DOHH2 (cell line): Measurements from ENCODE around the gene WRAP53.

Experiments used
- H3F3A ChIP-seq: fragments of 200-600 bp; sonication (generic), shearing (Covaris generic); 2 replicates; pipeline ENCODE4 v1.6.0; 2016; ENCODE audit warnings: antibody characterized with exemption, mild to moderate bottlenecking; ENCODE audit not compliant: control insufficient read depth, insufficient read depth
- H3K27ac ChIP-seq: fragments of 200-600 bp; sonication (generic); 2 replicates; pipeline ENCODE4 v1.5.1; 2014; ENCODE audit warnings: low read depth, mild to moderate bottlenecking, low read length, moderate library complexity
- H3K27me3 ChIP-seq: fragments of 200-600 bp; sonication (generic); 2 replicates; pipeline ENCODE4 v1.6.1; 2014; ENCODE audit warnings: mild to moderate bottlenecking, low read length, mixed read lengths; ENCODE audit not compliant: control insufficient read depth
- H3K36me3 ChIP-seq: fragments of 200-600 bp; sonication (generic); 2 replicates; pipeline ENCODE4 v1.6.1; 2014; ENCODE audit warnings: mild to moderate bottlenecking, low read length, moderate library complexity, mixed read lengths; ENCODE audit not compliant: control insufficient read depth
- H3K4me1 ChIP-seq: fragments of 200-600 bp; sonication (generic); 2 replicates; pipeline ENCODE4 v1.6.1; 2014; ENCODE audit warnings: mild to moderate bottlenecking, low read length, mixed read lengths; ENCODE audit not compliant: control insufficient read depth
- H3K4me2 ChIP-seq: fragments of 200-600 bp; sonication (generic); 2 replicates; pipeline ENCODE4 v1.6.0; 2014; ENCODE audit warnings: mild to moderate bottlenecking, low read length, moderate library complexity
- H3K4me3 ChIP-seq: fragments of 200-600 bp; sonication (generic); 2 replicates; pipeline ENCODE4 v1.5.1; 2014; ENCODE audit warnings: mild to moderate bottlenecking, low read length, mixed read lengths
- H3K79me2 ChIP-seq: fragments of 200-600 bp; sonication (generic); 2 replicates; pipeline ENCODE4 v1.6.1; 2014; ENCODE audit warnings: mild to moderate bottlenecking, low read length, mixed read lengths; ENCODE audit not compliant: control insufficient read depth
- H3K9me2 ChIP-seq: fragments of 200-600 bp; sonication (generic); replicated peaks from 2 replicates; pipeline ENCODE4 v1.6.1; 2014; ENCODE audit warnings: mild to moderate bottlenecking, low read length, mixed read lengths; ENCODE audit not compliant: control insufficient read depth
- H3K9me3 ChIP-seq: fragments of 200-600 bp; sonication (generic); 2 replicates; pipeline ENCODE4 v1.6.1; 2014; ENCODE audit warnings: antibody characterized with exemption, low read length, mixed read lengths; ENCODE audit not compliant: control insufficient read depth, insufficient read depth
- H4K20me1 ChIP-seq: fragments of 200-600 bp; sonication (generic); 2 replicates; pipeline ENCODE4 v1.6.0; 2014; ENCODE audit warnings: low read depth, mild to moderate bottlenecking, antibody characterized with exemption, low read length, moderate library complexity; ENCODE audit not compliant: control insufficient read depth, insufficient read depth
- EZH2phosphoT487 ChIP-seq: fragments of 200-600 bp; sonication (generic); IDR thresholded peaks from 2 replicates; pipeline ENCODE4 v1.6.1; 2017; ENCODE audit warnings: borderline replicate concordance, mild to moderate bottlenecking, antibody characterized with exemption, low read length, moderate library complexity, mixed read lengths
- TF ChIP-seq, protein P1 (sequence below): fragments of 200-600 bp; sonication (generic); IDR thresholded peaks from one replicate; pipeline ENCODE4 v1.5.1; 2014; ENCODE audit warnings: antibody characterized with exemption, mild to moderate bottlenecking, low read depth, low read length; ENCODE audit not compliant: poor library complexity, severe bottlenecking

WRAP53 gene

DNA sequence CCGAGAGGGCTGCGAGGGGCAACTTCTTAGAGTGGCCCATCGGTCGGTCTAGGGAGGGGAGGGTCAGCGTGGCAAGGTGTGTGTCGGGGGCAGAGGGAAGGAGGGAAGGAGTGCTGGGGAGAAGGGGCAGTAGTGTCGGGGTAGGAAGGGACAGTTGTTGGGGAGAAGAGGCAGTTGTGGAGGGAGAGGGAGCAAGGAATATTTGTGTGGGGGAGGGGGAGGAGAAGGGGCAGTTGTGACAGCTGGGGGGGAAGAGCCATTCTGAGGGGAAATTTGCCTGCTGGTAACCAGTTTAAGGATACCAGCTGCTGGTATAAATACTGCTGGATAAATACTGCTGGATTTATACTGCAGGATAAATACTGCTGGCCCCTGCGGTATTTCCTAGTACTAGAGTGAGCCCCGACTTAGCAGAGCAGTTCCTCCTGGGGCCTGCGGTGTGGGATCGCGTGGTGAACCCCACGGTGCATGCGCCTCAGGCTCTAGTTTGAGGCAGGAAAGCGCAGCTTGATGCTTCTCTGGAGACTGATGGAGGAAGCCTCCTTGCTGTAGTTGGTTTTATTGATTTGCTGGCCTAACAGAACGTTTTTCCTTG, 29.6 kb downstream of the WRAP53 start:
- no peak overlapping the region for H3K27ac ChIP-seq

DNA sequence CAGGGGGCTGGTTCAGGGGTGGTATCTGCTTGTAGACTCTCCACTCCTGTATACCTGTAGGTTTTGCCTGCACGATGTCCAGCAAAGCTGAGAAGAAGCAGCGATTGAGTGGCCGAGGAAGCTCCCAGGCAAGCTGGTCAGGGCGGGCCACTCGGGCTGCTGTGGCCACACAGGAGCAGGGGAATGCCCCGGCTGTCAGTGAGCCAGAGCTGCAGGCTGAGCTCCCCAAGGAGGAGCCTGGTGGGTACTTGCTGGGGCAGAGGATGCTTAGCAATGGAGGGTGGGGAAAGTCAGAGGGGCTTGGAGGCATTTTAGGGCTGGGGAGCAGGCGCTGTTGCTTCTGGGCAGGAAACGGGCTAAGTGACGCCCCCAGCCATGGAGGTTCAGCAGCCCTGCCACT, 31.4 kb downstream of the WRAP53 start:
- Histone ChIP-seq H3K36me3 (no peaks in the 10 kb centered on the region), H3K4me1 (peaks cover 11% of the 10 kb centered on the region), H3K27me3 (peaks cover 77% of the 10 kb centered on the region), H3K4me3 (no peak overlapping the region), H3K27ac (no peak overlapping the region), H3F3A (no peaks in the 10 kb centered on the region), H4K20me1 (no peaks in the 10 kb centered on the region), H3K79me2 (no peaks in the 10 kb centered on the region), H3K9me3 (no peaks in the 10 kb centered on the region), H3K4me2 (no peak overlapping the region), H3K9me2 (no peaks in the 10 kb centered on the region)
- TF ChIP-seq EZH2phosphoT487, result no peak
- TF ChIP-seq, protein P1, sequence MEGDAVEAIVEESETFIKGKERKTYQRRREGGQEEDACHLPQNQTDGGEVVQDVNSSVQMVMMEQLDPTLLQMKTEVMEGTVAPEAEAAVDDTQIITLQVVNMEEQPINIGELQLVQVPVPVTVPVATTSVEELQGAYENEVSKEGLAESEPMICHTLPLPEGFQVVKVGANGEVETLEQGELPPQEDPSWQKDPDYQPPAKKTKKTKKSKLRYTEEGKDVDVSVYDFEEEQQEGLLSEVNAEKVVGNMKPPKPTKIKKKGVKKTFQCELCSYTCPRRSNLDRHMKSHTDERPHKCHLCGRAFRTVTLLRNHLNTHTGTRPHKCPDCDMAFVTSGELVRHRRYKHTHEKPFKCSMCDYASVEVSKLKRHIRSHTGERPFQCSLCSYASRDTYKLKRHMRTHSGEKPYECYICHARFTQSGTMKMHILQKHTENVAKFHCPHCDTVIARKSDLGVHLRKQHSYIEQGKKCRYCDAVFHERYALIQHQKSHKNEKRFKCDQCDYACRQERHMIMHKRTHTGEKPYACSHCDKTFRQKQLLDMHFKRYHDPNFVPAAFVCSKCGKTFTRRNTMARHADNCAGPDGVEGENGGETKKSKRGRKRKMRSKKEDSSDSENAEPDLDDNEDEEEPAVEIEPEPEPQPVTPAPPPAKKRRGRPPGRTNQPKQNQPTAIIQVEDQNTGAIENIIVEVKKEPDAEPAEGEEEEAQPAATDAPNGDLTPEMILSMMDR, result no peak

More for the DNA sequence above, 29.6 kb downstream of the WRAP53 start:
- Histone ChIP-seq H3K4me1 (peaks cover 11% of the 10 kb centered on the region), H3K27me3 (peaks cover 82% of the 10 kb centered on the region), H3K4me3 (peak overlapping the region; percentile 66), H4K20me1 (no peaks in the 10 kb centered on the region), H3K9me2 (no peaks in the 10 kb centered on the region), H3F3A (0 out of 2 replicates have a peak, but pooled peaks cover under 1% of the 10 kb centered on the region), H3K36me3 (no peaks in the 10 kb centered on the region), H3K9me3 (no peaks in the 10 kb centered on the region), H3K4me2 (peak overlapping the region; percentile 75), H3K79me2 (no peaks in the 10 kb centered on the region)
- TF ChIP-seq, protein P1, result no peak
- TF ChIP-seq EZH2phosphoT487, result 0 out of 2 replicates have a peak, but pooled peaks have one; percentile 54

DNA sequence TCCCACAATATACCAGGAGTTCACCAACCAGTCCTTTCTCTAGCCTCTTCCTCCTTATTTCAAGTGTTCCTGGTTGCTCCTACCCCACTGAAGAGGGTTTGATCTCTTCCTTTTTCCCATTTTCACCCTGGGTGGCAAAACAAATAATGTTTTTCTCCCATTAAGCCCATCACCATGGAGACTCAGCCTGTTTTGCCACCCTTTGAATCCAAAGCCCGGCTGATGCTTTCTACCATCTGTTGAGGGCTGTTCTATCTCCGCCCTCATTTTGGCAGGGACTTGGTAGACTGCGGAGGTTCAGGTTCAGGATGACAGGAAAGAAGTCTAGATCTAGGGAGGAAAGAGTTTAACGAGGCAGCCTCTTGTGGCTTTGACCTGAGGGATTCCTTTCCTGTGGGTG, 31.8 kb downstream of the WRAP53 start:
- Histone ChIP-seq H3K27ac (no peak overlapping the region), H3F3A (no peaks in the 10 kb centered on the region), H3K36me3 (no peaks in the 10 kb centered on the region), H3K4me1 (peaks cover 11% of the 10 kb centered on the region), H4K20me1 (no peaks in the 10 kb centered on the region), H3K27me3 (peaks cover 72% of the 10 kb centered on the region), H3K79me2 (no peaks in the 10 kb centered on the region), H3K9me2 (no peaks in the 10 kb centered on the region), H3K4me2 (no peak overlapping the region), H3K4me3 (no peak overlapping the region), H3K9me3 (no peaks in the 10 kb centered on the region)
- TF ChIP-seq, protein P1, result no peak
- no peak for TF ChIP-seq EZH2phosphoT487

DNA sequence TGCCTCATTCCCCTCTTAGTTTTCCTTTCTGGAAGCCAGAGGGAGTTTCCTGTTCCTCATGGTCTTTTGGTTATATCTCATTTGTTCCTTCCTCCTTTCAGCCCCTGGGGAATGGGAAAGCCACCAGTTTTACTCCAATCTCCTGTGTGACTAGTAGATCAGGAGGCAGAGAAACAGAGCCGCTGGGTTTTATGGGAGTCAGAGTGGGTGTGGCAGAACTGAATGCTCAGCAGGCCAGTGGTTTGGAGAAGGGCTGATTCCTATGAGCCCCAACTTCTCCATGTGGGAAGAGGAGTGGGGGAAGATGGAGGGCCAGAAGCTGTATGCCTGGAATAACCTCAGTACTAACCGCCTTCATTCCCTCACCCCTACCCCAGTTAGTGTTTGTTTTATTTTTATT, 33.3 kb downstream of the WRAP53 start:
- peaks cover 11% of the 10 kb centered on the region for H3K4me1 ChIP-seq
- peaks cover 57% of the 10 kb centered on the region for H3K27me3 ChIP-seq
- no peak overlapping the region for H3K4me3 ChIP-seq
- no peaks in the 10 kb centered on the region for H3K36me3 ChIP-seq
- H3K4me2 ChIP-seq, result no peak overlapping the region
- no peaks in the 10 kb centered on the region for H4K20me1 ChIP-seq
- no peaks in the 10 kb centered on the region for H3F3A ChIP-seq
- H3K9me3 ChIP-seq, result no peaks in the 10 kb centered on the region
- no peak overlapping the region for H3K27ac ChIP-seq
- TF ChIP-seq, protein P1, result no peak
- TF ChIP-seq EZH2phosphoT487, result no peak
- H3K9me2 ChIP-seq, result no peaks in the 10 kb centered on the region
- H3K79me2 ChIP-seq, result no peaks in the 10 kb centered on the region
